ENCODE results near the gene PLCL2. TPM values are rescaled to one million over a fixed set of nuclear protein-coding genes. Genes with fewer than 3 reads are reported as not detected.

Gene PLCL2
- total RNA-seq, 1 experiment from 2014 or later = 32.1 TPM

- Histone ChIP-seq H2AK5ac (ENCODE audit: insufficient read length, low read length) (no peak overlapping the region), H3K27ac (ENCODE audit: insufficient read length, low read depth, low read length) (no peak overlapping the region), H2BK15ac (ENCODE audit: low read depth, low read length) (no peak overlapping the region), H3K79me2 (ENCODE audit: insufficient read depth, low read length) (no peaks in the 10 kb centered on the region), H4K20me1 (ENCODE audit: control insufficient read depth, insufficient read depth, insufficient read length) (no peaks in the 10 kb centered on the region), H3K4me1 (ENCODE audit: insufficient read depth, low read length) (no peaks in the 10 kb centered on the region; the same call in 1 of the 2 replicates), H3K27me3 (ENCODE audit: insufficient read depth, low read length) (no peaks in the 10 kb centered on the region), H4K5ac (ENCODE audit: insufficient read length, low read depth, low read length) (no peak overlapping the region), H3T11ph (ENCODE audit: low read length) (no peak overlapping the region), H3K23ac (ENCODE audit: insufficient read length, low read depth, low read length) (no peak overlapping the region), H2BK120ac (ENCODE audit: low read depth, low read length, poor library complexity, severe bottlenecking) (no peak overlapping the region), H3K9ac (ENCODE audit: extremely low read depth, insufficient read length, low read length) (no peak overlapping the region), H2BK5ac (ENCODE audit: insufficient read length, low read length) (no peak overlapping the region), H3K9me3 (ENCODE audit: control insufficient read depth, low read depth, low read length) (no peaks in the 10 kb centered on the region), H3K14ac (ENCODE audit: insufficient read depth, low read length) (no peak overlapping the region; the same call in 1 of the 2 replicates), H2AFZ (ENCODE audit: low read length) (no peak overlapping the region), H3K4ac (ENCODE audit: low read depth, low read length) (no peak overlapping the region), H3K56ac (ENCODE audit: insufficient read length, low read depth, low read length) (no peak overlapping the region), H4K91ac (ENCODE audit: insufficient read length, low read depth, low read length) (no peak overlapping the region), H3K79me1 (ENCODE audit: insufficient read depth, low read depth, low read length, poor library complexity, severe bottlenecking) (no peaks in the 10 kb centered on the region), H2BK20ac (ENCODE audit: low read depth, low read length, poor library complexity, severe bottlenecking) (no peak overlapping the region), H3K23me2 (ENCODE audit: insufficient read length, low read depth, low read length, poor library complexity, severe bottlenecking) (no peaks in the 10 kb centered on the region), H2BK12ac (ENCODE audit: insufficient read length, low read depth, low read length) (no peak overlapping the region), H3K18ac (ENCODE audit: insufficient read length, low read depth, low read length) (no peak overlapping the region), H3K4me2 (ENCODE audit: insufficient read depth, insufficient read length, low read length) (no peak overlapping the region), H4K8ac (replicated peaks; ENCODE audit: insufficient read length, low read depth, low read length) (no peak overlapping the region)
- no peak for TF ChIP-seq CTCF (conservative IDR thresholded peaks at IDR 0.05)
- Mint-ChIP-seq H3K27ac (no peak overlapping the region), H3K4me3 (no peak overlapping the region), H3K27me3 (ENCODE audit: low read depth) (peaks cover 3% of the 10 kb centered on the region), H3K4me1 (peaks cover 10 to 12% of the 10 kb centered on the region in 2 experiments), H3K36me3 (ENCODE audit: insufficient read depth in 1 of 3, low read depth in 3 of 3) (no peaks in the 10 kb centered on the region), H3K9me3 (peaks cover 0 to 4% of the 10 kb centered on the region in 2 experiments; a peak in 1 of 5 replicates)
- DNase-seq = no peak
- WGBS (ENCODE audit: extremely low coverage, insufficient read length, low lambda C conversion rate) = no CpG with 5 or more reads among the region's 11 CpGs
Observed at GRCh38 chr3:17136136-17136721, 251.5 kb downstream of the PLCL2 start.
